Measurements from ENCODE around the gene SLC1A5.
"Not testable (repeated sequence)": the region's sequence is repeated elsewhere in the genome, so short reads cannot be mapped to it uniquely, and the experiment has no call there.

Gene SLC1A5

GRCh38 chr19:46776927-46777911, 11.2 kb downstream of the SLC1A5 start:
- Histone ChIP-seq H3K9ac (ENCODE audit: low read length) (no peak overlapping the region), H3K36me3 (ENCODE audit: control insufficient read depth, insufficient read depth, low read length) (peaks cover 27% of the 10 kb centered on the region), H3K4me1 (ENCODE audit: control insufficient read depth, insufficient read depth, low read length) (no peaks in the 10 kb centered on the region), H3K27ac (ENCODE audit: low read depth, low read length) (no peak overlapping the region), H3K27me3 (ENCODE audit: control insufficient read depth, insufficient read depth, low read length) (no peaks in the 10 kb centered on the region), H3K4me3 (ENCODE audit: low read length) (no peak overlapping the region)

GRCh38 chr19:46775642-46776258, 12.6 kb downstream of the SLC1A5 start:
- Histone ChIP-seq H3K27ac (ENCODE audit: low read depth, low read length) (no peak overlapping the region), H3K9ac (ENCODE audit: low read length) (no peak overlapping the region), H3K36me3 (ENCODE audit: control insufficient read depth, insufficient read depth, low read length) (peaks cover 22% of the 10 kb centered on the region), H3K4me1 (ENCODE audit: control insufficient read depth, insufficient read depth, low read length) (no peaks in the 10 kb centered on the region), H3K27me3 (ENCODE audit: control insufficient read depth, insufficient read depth, low read length) (no peaks in the 10 kb centered on the region), H3K4me3 (ENCODE audit: low read length) (no peak overlapping the region)

GRCh38 chr19:46773018-46773399, 15.4 kb downstream of the SLC1A5 start:
- H3K36me3 ChIP-seq (ENCODE audit: control insufficient read depth, insufficient read depth, low read length), result peaks cover 15% of the 10 kb centered on the region
- no peak overlapping the region for H3K9ac ChIP-seq (ENCODE audit: low read length)
- H3K27me3 ChIP-seq (ENCODE audit: control insufficient read depth, insufficient read depth, low read length), result no peaks in the 10 kb centered on the region
- H3K4me1 ChIP-seq (ENCODE audit: control insufficient read depth, insufficient read depth, low read length), result no peaks in the 10 kb centered on the region
- H3K27ac ChIP-seq (ENCODE audit: low read depth, low read length), result no peak overlapping the region
- no peak overlapping the region for H3K4me3 ChIP-seq (ENCODE audit: low read length)

- no peak overlapping the region for H3K4me3 ChIP-seq (ENCODE audit: low read length)
- H3K4me1 ChIP-seq (ENCODE audit: control insufficient read depth, insufficient read depth, low read length), result no peaks in the 10 kb centered on the region
- H3K27me3 ChIP-seq (ENCODE audit: control insufficient read depth, insufficient read depth, low read length), result no peaks in the 10 kb centered on the region
- no peak overlapping the region for H3K27ac ChIP-seq (ENCODE audit: low read depth, low read length)
- peaks cover 15% of the 10 kb centered on the region for H3K36me3 ChIP-seq (ENCODE audit: control insufficient read depth, insufficient read depth, low read length)
- H3K9ac ChIP-seq (ENCODE audit: low read length), result no peak overlapping the region
Observed at GRCh38 chr19:46772170-46773017, 16.0 kb downstream of the SLC1A5 start.

- not testable (repeated sequence) for H3K27me3 ChIP-seq (ENCODE audit: control insufficient read depth, insufficient read depth, low read length); H3K9ac ChIP-seq (ENCODE audit: low read length); H3K4me1 ChIP-seq (ENCODE audit: control insufficient read depth, insufficient read depth, low read length); H3K36me3 ChIP-seq (ENCODE audit: control insufficient read depth, insufficient read depth, low read length); H3K27ac ChIP-seq (ENCODE audit: low read depth, low read length); H3K4me3 ChIP-seq (ENCODE audit: low read length)
Observed at GRCh38 chr19:46768746-46769145, 19.6 kb downstream of the SLC1A5 start.

- H3K4me3 ChIP-seq (ENCODE audit: low read length), result no peak overlapping the region
- H3K9ac ChIP-seq (ENCODE audit: low read length), result no peak overlapping the region
- no peaks in the 10 kb centered on the region for H3K27me3 ChIP-seq (ENCODE audit: control insufficient read depth, insufficient read depth, low read length)
- H3K27ac ChIP-seq (ENCODE audit: low read depth, low read length), result no peak overlapping the region
- no peaks in the 10 kb centered on the region for H3K36me3 ChIP-seq (ENCODE audit: control insufficient read depth, insufficient read depth, low read length)
- no peaks in the 10 kb centered on the region for H3K4me1 ChIP-seq (ENCODE audit: control insufficient read depth, insufficient read depth, low read length)
Observed at GRCh38 chr19:46766569-46767317, 21.7 kb downstream of the SLC1A5 start.

GRCh38 chr19:46764817-46765291, 23.5 kb downstream of the SLC1A5 start:
- H3K27ac ChIP-seq (ENCODE audit: low read depth, low read length), result no peak overlapping the region
- no peak overlapping the region for H3K4me3 ChIP-seq (ENCODE audit: low read length)
- no peak overlapping the region for H3K9ac ChIP-seq (ENCODE audit: low read length)

GRCh38 chr19:46762245-46762890, 26.0 kb downstream of the SLC1A5 start:
- Histone ChIP-seq H3K4me3 (ENCODE audit: low read length) (no peak overlapping the region), H3K36me3 (ENCODE audit: control insufficient read depth, insufficient read depth, low read length) (peaks cover 2% of the 10 kb centered on the region), H3K9ac (ENCODE audit: low read length) (no peak overlapping the region), H3K27me3 (ENCODE audit: control insufficient read depth, insufficient read depth, low read length) (no peaks in the 10 kb centered on the region), H3K27ac (ENCODE audit: low read depth, low read length) (no peak overlapping the region), H3K4me1 (ENCODE audit: control insufficient read depth, insufficient read depth, low read length) (no peaks in the 10 kb centered on the region)

More at GRCh38 chr19:46764817-46765291, 23.5 kb downstream of the SLC1A5 start:
- Histone ChIP-seq H3K27me3 (ENCODE audit: control insufficient read depth, insufficient read depth, low read length) (no peaks in the 10 kb centered on the region), H3K4me1 (ENCODE audit: control insufficient read depth, insufficient read depth, low read length) (no peaks in the 10 kb centered on the region), H3K36me3 (ENCODE audit: control insufficient read depth, insufficient read depth, low read length) (no peaks in the 10 kb centered on the region)

- no peak overlapping the region for H3K27ac ChIP-seq (ENCODE audit: low read depth, low read length)
- H3K4me1 ChIP-seq (ENCODE audit: control insufficient read depth, insufficient read depth, low read length), result no peaks in the 10 kb centered on the region
- no peak overlapping the region for H3K9ac ChIP-seq (ENCODE audit: low read length)
- peaks cover 2% of the 10 kb centered on the region for H3K36me3 ChIP-seq (ENCODE audit: control insufficient read depth, insufficient read depth, low read length)
- no peak overlapping the region for H3K4me3 ChIP-seq (ENCODE audit: low read length)
- H3K27me3 ChIP-seq (ENCODE audit: control insufficient read depth, insufficient read depth, low read length), result no peaks in the 10 kb centered on the region
Observed at GRCh38 chr19:46761418-46761831, 27.0 kb downstream of the SLC1A5 start.

- H3K27ac ChIP-seq (ENCODE audit: low read depth, low read length), result peak overlapping the region; percentile 28
- H3K9ac ChIP-seq (ENCODE audit: low read length); H3K27me3 ChIP-seq (ENCODE audit: control insufficient read depth, insufficient read depth, low read length): not testable (repeated sequence)
Observed at GRCh38 chr19:46760897-46761296, 27.5 kb downstream of the SLC1A5 start.

GRCh38 chr19:46760363-46760762, 28.0 kb downstream of the SLC1A5 start:
- no peak overlapping the region for H3K4me3 ChIP-seq (ENCODE audit: low read length)
- no peaks in the 10 kb centered on the region for H3K4me1 ChIP-seq (ENCODE audit: control insufficient read depth, insufficient read depth, low read length)
- no peaks in the 10 kb centered on the region for H3K27me3 ChIP-seq (ENCODE audit: control insufficient read depth, insufficient read depth, low read length)
- H3K9ac ChIP-seq (ENCODE audit: low read length), result no peak overlapping the region
- peaks cover 2% of the 10 kb centered on the region for H3K36me3 ChIP-seq (ENCODE audit: control insufficient read depth, insufficient read depth, low read length)
- peak overlapping the region; percentile 28 for H3K27ac ChIP-seq (ENCODE audit: low read depth, low read length)

More at GRCh38 chr19:46760897-46761296, 27.5 kb downstream of the SLC1A5 start:
- H3K4me1 ChIP-seq (ENCODE audit: control insufficient read depth, insufficient read depth, low read length); H3K36me3 ChIP-seq (ENCODE audit: control insufficient read depth, insufficient read depth, low read length); H3K4me3 ChIP-seq (ENCODE audit: low read length): not testable (repeated sequence)

Measured in rectal smooth muscle tissue (tissue), 1 donor.